GM12801 (cell line): Measurements from ENCODE around the gene RO60.

Experiments used
- TF ChIP-seq, protein P1 (sequence below): IDR thresholded peaks from one replicate; pipeline ENCODE4 v1.5.1; 2011; ENCODE audit warnings: control low read depth; ENCODE audit not compliant: insufficient read length; ENCODE audit errors: extremely low read depth

The RO60 gene

DNA sequence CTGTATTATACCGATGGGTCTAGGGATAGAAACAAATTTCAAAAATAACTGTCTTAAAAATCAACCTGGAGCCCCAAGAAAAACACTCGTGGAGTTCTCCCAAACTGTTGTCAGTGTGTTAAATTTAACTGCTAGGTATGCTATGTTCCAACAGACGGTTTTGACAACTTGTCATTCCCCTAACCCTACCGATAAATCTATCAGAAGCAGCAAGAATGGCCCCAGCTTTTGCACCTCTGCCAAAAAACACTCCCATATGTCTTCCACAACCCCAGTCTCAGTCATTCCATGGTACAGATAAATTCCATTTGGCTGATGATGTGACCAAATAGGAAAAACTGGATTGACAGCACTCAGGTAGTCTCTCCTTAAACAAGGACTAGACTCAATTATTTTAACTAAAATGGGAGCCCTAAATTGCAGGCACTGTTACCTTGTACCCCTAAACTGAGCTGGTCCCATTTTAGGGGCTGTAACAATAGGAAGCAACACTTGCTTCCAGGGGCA is 5.2 kb upstream of the RO60 start:
- TF ChIP-seq, protein P1, sequence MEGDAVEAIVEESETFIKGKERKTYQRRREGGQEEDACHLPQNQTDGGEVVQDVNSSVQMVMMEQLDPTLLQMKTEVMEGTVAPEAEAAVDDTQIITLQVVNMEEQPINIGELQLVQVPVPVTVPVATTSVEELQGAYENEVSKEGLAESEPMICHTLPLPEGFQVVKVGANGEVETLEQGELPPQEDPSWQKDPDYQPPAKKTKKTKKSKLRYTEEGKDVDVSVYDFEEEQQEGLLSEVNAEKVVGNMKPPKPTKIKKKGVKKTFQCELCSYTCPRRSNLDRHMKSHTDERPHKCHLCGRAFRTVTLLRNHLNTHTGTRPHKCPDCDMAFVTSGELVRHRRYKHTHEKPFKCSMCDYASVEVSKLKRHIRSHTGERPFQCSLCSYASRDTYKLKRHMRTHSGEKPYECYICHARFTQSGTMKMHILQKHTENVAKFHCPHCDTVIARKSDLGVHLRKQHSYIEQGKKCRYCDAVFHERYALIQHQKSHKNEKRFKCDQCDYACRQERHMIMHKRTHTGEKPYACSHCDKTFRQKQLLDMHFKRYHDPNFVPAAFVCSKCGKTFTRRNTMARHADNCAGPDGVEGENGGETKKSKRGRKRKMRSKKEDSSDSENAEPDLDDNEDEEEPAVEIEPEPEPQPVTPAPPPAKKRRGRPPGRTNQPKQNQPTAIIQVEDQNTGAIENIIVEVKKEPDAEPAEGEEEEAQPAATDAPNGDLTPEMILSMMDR = no peak

DNA sequence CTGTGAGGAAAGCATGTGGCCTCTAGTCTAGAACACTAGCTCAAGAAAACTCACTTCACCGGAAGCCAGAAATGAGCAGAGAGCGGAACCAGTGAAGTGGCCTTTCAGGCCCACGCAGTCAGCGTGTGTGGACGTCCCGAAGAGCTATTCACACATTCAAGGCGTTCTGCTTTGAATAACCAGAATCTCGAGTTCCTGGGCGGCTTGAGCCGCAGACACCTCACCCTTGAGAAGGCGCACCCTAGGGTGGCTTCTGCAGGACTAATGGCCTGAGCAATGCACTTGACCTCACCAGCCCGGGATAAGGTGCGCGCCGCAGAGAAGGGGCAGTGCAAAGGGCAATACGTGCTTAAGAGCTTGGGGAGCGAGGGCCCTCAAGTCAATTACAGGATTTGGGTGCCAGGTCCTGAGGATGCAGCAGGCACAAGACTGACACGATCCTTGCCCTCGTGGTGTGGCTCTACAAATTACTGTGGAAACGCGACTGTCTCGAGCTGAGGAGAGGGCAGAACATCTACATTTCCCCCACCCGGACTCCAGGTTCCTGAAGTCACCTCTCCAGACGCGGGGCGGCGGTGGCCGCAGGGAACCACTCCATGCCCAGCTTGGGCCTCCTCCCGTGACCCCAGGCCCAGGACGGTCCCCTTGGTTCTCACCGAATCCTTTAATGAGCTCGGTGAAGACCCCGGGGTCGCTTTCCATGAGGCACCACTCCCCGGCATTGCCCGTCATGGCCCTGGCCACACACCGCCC is 707 bp upstream of the RO60 start:
- TF ChIP-seq, protein P1 = no peak

DNA sequence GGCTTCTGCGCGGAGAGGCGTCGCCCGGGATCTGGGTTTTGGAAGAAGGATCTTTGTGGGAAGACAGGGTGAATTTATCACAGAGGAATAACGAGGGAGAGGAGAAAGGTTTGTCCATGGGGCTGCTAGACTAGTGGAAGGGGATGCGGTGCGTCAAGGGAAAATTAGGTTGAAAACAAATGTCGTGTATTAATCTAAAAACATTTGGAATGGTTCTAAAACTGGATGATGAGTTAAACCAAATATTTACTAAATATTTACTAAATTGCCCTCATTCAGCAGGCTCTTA is 647 bp downstream of the RO60 start:
- TF ChIP-seq, protein P1 = no peak

DNA sequence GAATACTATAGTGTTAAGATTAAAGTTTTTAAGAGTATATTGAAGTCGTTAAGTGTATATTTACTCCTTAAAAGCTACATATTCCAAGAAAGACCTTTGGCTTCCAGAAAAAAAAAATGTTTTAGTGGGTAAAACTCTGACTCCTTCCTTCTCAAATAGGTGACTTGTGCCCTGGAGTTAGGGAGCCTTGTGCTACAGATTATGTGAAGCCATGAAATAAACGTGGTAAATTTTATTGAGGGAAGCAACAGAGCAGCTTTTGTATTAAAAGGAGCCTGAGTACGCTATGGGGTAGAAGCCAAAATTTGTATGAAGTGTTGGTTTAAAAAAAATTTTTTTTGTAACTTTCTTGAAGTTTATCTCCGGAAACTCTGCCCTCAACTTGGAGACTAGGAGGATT is 994 bp downstream of the RO60 start:
- TF ChIP-seq, protein P1 = no peak

DNA sequence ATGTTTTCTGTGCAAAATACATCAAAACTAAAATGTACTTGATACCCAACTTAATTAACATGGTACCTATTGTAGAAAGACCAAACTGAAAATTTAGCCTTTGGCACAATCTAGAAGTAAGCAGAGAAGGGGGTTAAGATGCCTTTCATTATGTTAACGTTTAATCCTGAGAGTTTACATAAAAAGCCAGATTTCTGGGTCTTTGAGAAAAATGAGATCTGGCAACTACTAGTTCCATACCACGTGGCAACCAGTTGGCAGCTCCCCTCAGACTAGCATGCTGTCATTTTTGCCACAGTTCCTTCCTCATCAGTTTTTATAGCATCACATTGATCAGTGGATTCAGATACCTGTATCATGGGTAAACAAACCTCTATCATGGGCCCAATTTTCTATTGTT is 1.5 kb downstream of the RO60 start:
- TF ChIP-seq, protein P1 = no peak

DNA sequence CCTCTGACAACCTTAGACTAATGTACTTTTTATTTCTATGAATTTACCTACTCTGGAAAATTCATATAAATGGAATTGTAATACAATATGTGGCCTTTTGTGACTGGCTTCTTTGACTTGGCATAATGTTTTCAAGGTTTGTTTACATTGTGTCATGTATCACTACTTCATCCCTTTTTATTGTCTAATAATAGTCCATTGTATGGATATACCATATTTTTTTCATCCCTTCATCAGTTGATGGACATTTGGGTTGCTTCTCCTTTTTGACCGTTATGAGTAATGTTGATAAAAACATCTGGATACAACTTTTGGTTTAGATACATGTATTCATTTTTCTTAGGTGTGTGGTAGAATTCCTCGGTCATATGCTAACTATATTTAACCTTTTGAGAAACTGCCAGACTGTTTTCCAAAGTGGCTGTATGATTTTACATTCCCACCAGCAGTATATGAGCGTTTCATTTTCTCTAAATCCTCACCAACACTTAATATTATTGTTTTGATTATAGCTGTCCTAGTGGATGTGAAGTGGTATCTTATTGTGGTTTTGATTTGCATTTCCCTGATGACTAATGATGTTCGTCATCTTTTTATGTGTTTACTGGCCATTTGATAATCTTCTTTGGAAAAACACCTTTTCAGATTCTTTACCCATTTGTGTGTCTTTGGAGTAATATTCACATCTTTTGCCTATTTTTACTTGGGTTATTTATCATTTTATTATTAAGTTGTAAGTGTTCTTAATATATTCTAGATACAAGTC is 3.5 kb downstream of the RO60 start:
- TF ChIP-seq, protein P1 = no peak

DNA sequence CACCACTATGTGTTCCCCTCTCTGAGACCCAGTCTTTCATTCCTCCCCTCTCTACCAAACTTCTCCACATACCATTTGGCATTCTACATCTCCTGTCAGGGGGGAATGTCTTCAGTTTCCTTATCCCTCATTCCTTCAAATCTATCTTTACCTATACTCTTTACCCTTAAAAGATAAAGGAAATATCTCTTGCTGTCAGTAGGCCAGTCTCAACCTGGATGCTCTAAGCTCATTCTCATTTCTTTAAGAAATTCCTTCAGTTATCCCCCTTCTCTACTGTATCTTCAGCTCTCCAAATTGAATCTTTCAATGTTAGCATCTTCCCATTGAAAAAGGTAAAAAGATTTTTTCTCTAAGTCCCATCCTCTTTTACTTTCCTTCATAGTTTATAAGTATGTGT is 6.5 kb downstream of the RO60 start:
- TF ChIP-seq, protein P1 = no peak
